Peyer's patch (tissue), 4 donors: ENCODE results near the gene ADAM12.

Source experiments
- POLR2A ChIP-seq, 2 donors: fragments of 450-650 bp; IDR thresholded peaks; one replicate each; pipeline ENCODE4 v1.5.1; 2017; ENCODE audit warnings: antibody characterized with exemption in 2 of 2, mild to moderate bottlenecking in 2 of 2, moderate library complexity in 2 of 2
- TF ChIP-seq, protein P1 (sequence below), 6 experiments: fragments of 450-650 bp in 4 of 6; fragments of 200-600 bp in 2 of 6; sonication (generic) in 1 of 6; IDR thresholded peaks; one replicate each; pipeline ENCODE4 v1.5.1; 2017 to 2019; ENCODE audit warnings: antibody characterized with exemption in 6 of 6, mild to moderate bottlenecking in 3 of 6, moderate library complexity in 1 of 6

DNA sequence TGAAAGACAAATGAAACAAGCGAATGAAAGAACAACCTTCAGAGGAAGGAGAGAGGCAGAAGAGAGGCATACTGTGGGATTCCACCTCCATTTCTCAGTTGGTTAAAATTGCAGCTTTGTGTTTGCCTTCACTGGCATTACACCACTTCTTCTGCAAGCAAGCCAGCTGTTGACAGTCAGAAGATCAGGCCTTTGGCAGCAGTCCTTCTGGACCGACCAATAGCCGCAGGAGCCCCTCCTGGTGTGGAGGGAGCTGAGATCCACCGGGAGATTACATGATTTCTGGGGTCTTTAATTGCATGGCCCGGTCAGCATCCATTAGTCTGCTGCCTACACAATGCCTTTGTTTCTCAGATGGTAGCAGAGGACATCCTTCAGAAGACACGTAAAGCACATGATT is 206.7 kb downstream of the ADAM12 start:
- TF ChIP-seq POLR2A (IDR thresholded peaks at IDR 0.05): no peak
- TF ChIP-seq, protein P1, sequence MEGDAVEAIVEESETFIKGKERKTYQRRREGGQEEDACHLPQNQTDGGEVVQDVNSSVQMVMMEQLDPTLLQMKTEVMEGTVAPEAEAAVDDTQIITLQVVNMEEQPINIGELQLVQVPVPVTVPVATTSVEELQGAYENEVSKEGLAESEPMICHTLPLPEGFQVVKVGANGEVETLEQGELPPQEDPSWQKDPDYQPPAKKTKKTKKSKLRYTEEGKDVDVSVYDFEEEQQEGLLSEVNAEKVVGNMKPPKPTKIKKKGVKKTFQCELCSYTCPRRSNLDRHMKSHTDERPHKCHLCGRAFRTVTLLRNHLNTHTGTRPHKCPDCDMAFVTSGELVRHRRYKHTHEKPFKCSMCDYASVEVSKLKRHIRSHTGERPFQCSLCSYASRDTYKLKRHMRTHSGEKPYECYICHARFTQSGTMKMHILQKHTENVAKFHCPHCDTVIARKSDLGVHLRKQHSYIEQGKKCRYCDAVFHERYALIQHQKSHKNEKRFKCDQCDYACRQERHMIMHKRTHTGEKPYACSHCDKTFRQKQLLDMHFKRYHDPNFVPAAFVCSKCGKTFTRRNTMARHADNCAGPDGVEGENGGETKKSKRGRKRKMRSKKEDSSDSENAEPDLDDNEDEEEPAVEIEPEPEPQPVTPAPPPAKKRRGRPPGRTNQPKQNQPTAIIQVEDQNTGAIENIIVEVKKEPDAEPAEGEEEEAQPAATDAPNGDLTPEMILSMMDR (IDR thresholded peaks at IDR 0.05): no peak
